ENCODE data around the gene HBE1.

DNA sequence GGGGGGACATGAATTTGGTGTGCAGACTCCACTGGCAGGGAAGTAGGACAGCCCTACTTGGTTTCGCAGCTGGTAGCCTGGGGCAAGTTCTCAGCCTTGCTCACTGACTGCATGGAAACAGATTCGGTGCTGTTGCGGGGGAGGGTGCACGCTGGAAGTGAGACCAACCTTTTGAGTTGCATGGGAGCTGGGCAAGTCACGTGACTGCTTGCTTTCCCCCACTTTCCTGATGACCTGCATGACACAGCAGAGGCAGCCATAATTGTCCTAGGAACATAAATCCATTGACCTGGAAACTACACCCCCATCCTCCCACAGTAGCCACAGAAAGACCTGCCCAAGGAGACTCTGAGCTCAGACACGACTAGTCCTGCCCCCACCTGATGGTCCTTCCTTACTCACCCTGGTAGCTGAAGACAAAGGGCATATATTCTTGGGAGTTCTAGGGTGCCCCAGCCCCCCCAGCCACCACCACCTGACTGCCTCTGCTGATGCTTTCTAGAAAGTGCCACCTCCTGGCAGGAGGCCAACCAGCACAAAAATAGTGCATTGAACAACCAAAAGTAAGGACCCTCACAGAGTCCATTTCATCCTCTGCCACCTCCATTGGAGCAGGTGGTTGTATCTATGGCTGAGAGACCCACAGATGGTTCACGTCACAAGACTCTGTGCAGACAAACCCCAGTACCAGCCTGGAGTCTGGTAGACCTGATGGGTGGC, 11.0 kb downstream of the HBE1 start:
- no peak for TF ChIP-seq ZNF518A (tag by site-specific recombination; conservative IDR thresholded peaks at IDR 0.05; ENCODE audit: low read depth)
- TF ChIP-seq, protein P1, sequence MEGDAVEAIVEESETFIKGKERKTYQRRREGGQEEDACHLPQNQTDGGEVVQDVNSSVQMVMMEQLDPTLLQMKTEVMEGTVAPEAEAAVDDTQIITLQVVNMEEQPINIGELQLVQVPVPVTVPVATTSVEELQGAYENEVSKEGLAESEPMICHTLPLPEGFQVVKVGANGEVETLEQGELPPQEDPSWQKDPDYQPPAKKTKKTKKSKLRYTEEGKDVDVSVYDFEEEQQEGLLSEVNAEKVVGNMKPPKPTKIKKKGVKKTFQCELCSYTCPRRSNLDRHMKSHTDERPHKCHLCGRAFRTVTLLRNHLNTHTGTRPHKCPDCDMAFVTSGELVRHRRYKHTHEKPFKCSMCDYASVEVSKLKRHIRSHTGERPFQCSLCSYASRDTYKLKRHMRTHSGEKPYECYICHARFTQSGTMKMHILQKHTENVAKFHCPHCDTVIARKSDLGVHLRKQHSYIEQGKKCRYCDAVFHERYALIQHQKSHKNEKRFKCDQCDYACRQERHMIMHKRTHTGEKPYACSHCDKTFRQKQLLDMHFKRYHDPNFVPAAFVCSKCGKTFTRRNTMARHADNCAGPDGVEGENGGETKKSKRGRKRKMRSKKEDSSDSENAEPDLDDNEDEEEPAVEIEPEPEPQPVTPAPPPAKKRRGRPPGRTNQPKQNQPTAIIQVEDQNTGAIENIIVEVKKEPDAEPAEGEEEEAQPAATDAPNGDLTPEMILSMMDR (tag by site-specific recombination; IDR thresholded peaks at IDR 0.05): no peak
- no peak for TF ChIP-seq ZNF660 (tag by site-specific recombination; IDR thresholded peaks at IDR 0.05)

Measured in HEK293 (cell line).